MCF 10A (cell line): ENCODE results near the gene GATB. TPM values are rescaled to one million over a fixed set of nuclear protein-coding genes. Genes with fewer than 3 reads are reported as not detected.

Experiments
- BruUV-seq: library from RNA; stranded (reverse); fragments of 400-500 nt; replicated peaks from 2 replicates; lab custom pipeline; 2021; lab: Mats Ljungman, UMichigan
- CTCF ChIA-PET: fragments of 300-600 bp; sonication (Branson Sonifier 250); formaldehyde crosslinking; extraction: SDS; loops from one replicate; lab custom pipeline; 2021; ENCODE audit warnings: antibody characterized with exemption, inconsistent platforms; lab: Yijun Ruan, JAX
- POLR2A ChIA-PET: fragments of 300-600, 350-650 bp; sonication (Branson Sonifier 250); formaldehyde crosslinking; extraction: SDS; loops from one replicate; lab custom pipeline; 2020; ENCODE audit warnings: antibody characterized with exemption, inconsistent platforms; lab: Yijun Ruan, JAX
- DNase-seq: peaks from one replicate; pipeline ENCODE4 v3.0.0-alpha.2; 2018; ENCODE audit not compliant: unreplicated experiment
- H3K27ac Mint-ChIP-seq: one replicate; pipeline ENCODE4 v1.8.0; 2022; ENCODE audit warnings: mild to moderate bottlenecking, low read depth, mixed read lengths; ENCODE audit not compliant: unreplicated experiment
- H3K27me3 Mint-ChIP-seq: one replicate; pipeline ENCODE4 v1.8.0; 2022; ENCODE audit warnings: mixed read lengths; ENCODE audit not compliant: insufficient read depth, unreplicated experiment
- H3K36me3 Mint-ChIP-seq: one replicate; pipeline ENCODE4 v1.8.0; 2022; ENCODE audit warnings: mild to moderate bottlenecking, moderate library complexity, mixed read lengths; ENCODE audit not compliant: insufficient read depth, unreplicated experiment
- H3K4me1 Mint-ChIP-seq: one replicate; pipeline ENCODE4 v1.8.0; 2022; ENCODE audit warnings: mixed read lengths; ENCODE audit not compliant: insufficient read depth, unreplicated experiment
- H3K4me3 Mint-ChIP-seq: one replicate; pipeline ENCODE4 v1.8.0; 2022; ENCODE audit warnings: mild to moderate bottlenecking, moderate library complexity, mixed read lengths; ENCODE audit not compliant: unreplicated experiment
- H3K9me3 Mint-ChIP-seq: one replicate; pipeline ENCODE4 v1.8.0; 2022; ENCODE audit warnings: mixed read lengths; ENCODE audit not compliant: unreplicated experiment
- CTCF ChIP-seq: fragments of 200-600 bp; IDR thresholded peaks from one replicate; pipeline ENCODE4 v1.8.0; 2022; ENCODE audit warnings: antibody characterized with exemption, mild to moderate bottlenecking; ENCODE audit not compliant: unreplicated experiment
- intact Hi-C: fragments of 100-400 bp; cut with micrococcal nuclease; formaldehyde crosslinking; loops from 2 replicates; pipeline ENCODE4 v1.14.1; 2022
- total RNA-seq: library from RNA; stranded (reverse); gene quantifications from 2 replicates; pipeline ENCODE4 v1.2.3, GENCODE V29; 2022

GATB gene
- total RNA-seq, 1 experiment from 2014 or later: 17.8 TPM

GRCh38 chr4:151745481-151746231 lies 15.2 kb downstream of the GATB start:
- H3K9me3 Mint-ChIP-seq: no peaks in the 10 kb centered on the region
- ChIA-PET POLR2A (interaction anchor here (1.0 to 1.1 kb wide), 4 partner anchors 14 to 606 kb away, joined by 3 read pairs; partner anchors contain the start of gene GATB), CTCF (interaction anchor here (0.7 to 1.1 kb wide), 3 partner anchors 25 to 474 kb away, joined by 3 read pairs; no protein-coding TSS in a partner anchor)
- H3K4me1 Mint-ChIP-seq: peaks cover 8% of the 10 kb centered on the region
- BruUV-seq: no TSS peak
- DNase-seq: no peak
- no peak overlapping the region for H3K27ac Mint-ChIP-seq
- H3K36me3 Mint-ChIP-seq: peaks cover 15% of the 10 kb centered on the region
- no peak overlapping the region for H3K4me3 Mint-ChIP-seq
- no peak for TF ChIP-seq CTCF
- intact Hi-C loops: no loop called here
- H3K27me3 Mint-ChIP-seq: no peaks in the 10 kb centered on the region

- no peaks in the 10 kb centered on the region for H3K9me3 Mint-ChIP-seq
- H3K27me3 Mint-ChIP-seq: no peaks in the 10 kb centered on the region
- BruUV-seq: no TSS peak
- ChIA-PET CTCF (no interaction called here), POLR2A (interaction anchor here (0.6 to 1.3 kb wide), 4 partner anchors 15 to 199 kb away, joined by 3 read pairs; partner anchors contain the start of gene GATB)
- H3K4me3 Mint-ChIP-seq: no peak overlapping the region
- no peak overlapping the region for H3K27ac Mint-ChIP-seq
- intact Hi-C loops: no loop called here
- H3K36me3 Mint-ChIP-seq: peaks cover 9% of the 10 kb centered on the region
- peaks cover 8% of the 10 kb centered on the region for H3K4me1 Mint-ChIP-seq
- peak; percentile 59 for DNase-seq
- no peak for TF ChIP-seq CTCF
These were observed 16.2 kb downstream of the GATB start for GRCh38 chr4:151744614-151745013.

- no peak for DNase-seq
- no peaks in the 10 kb centered on the region for H3K9me3 Mint-ChIP-seq
- H3K4me3 Mint-ChIP-seq: no peak overlapping the region
- no peak for TF ChIP-seq CTCF
- intact Hi-C loops: no loop called here
- peaks cover 8% of the 10 kb centered on the region for H3K4me1 Mint-ChIP-seq
- no peak overlapping the region for H3K27ac Mint-ChIP-seq
- no TSS peak for BruUV-seq
- CTCF ChIA-PET: interaction anchor here (1.0 kb wide), 1 partner anchor 16 kb away, joined by 3 read pairs; no protein-coding TSS in a partner anchor
- H3K27me3 Mint-ChIP-seq: no peaks in the 10 kb centered on the region
- peaks cover 12% of the 10 kb centered on the region for H3K36me3 Mint-ChIP-seq
- POLR2A ChIA-PET: interaction anchor here (0.8 to 1.4 kb wide), 4 partner anchors 14 to 515 kb away, joined by 3 to 4 read pairs (median 3); partner anchors contain the start of gene GATB
These were observed 16.9 kb downstream of the GATB start for GRCh38 chr4:151743894-151744293.

GRCh38 chr4:151743128-151743854 lies 17.5 kb downstream of the GATB start:
- no peaks in the 10 kb centered on the region for H3K9me3 Mint-ChIP-seq
- H3K27ac Mint-ChIP-seq: no peak overlapping the region
- no peak for TF ChIP-seq CTCF
- H3K36me3 Mint-ChIP-seq: peaks cover 18% of the 10 kb centered on the region
- DNase-seq: no peak
- H3K27me3 Mint-ChIP-seq: no peaks in the 10 kb centered on the region
- H3K4me1 Mint-ChIP-seq: peaks cover 8% of the 10 kb centered on the region
- intact Hi-C loops: no loop called here
- no peak overlapping the region for H3K4me3 Mint-ChIP-seq
- BruUV-seq: no TSS peak
- ChIA-PET POLR2A (interaction anchor here (0.8 to 1.4 kb wide), 4 partner anchors 13 to 516 kb away, joined by 3 to 4 read pairs (median 3); partner anchors contain the start of gene GATB), CTCF (interaction anchor here (1.0 to 1.2 kb wide), 2 partner anchors 16 to 605 kb away, joined by 3 read pairs; no protein-coding TSS in a partner anchor)
